Large intestine (tissue), 3 donors: ENCODE data around the gene ZBTB3. TPM values are rescaled to one million over a fixed set of nuclear protein-coding genes. Genes with fewer than 3 reads are reported as not detected.
A peak's percentile ranks its signal among the peaks of the same experiment; 100 is the strongest.
"Not testable (repeated sequence)": the region's sequence is repeated elsewhere in the genome, so short reads cannot be mapped to it uniquely, and the experiment has no call there.

Experiments used
- DNase-seq, 2 donors: peaks; one replicate each; pipeline versions ENCODE4 v3.0.0 to v3.0.0-alpha.2; 2013
- H3K27ac ChIP-seq: one replicate; pipeline ENCODE4 v1.5.1; 2013; ENCODE audit warnings: low read length
- H3K27me3 ChIP-seq: 2 replicates; pipeline ENCODE4 v1.6.1; 2013; ENCODE audit warnings: low read length; ENCODE audit not compliant: control insufficient read depth, insufficient read depth
- H3K36me3 ChIP-seq: 2 replicates; pipeline ENCODE4 v1.6.1; 2013; ENCODE audit warnings: low read length; ENCODE audit not compliant: control insufficient read depth, insufficient read depth
- H3K4me1 ChIP-seq: one replicate; pipeline ENCODE4 v1.6.1; 2013; ENCODE audit warnings: low read length; ENCODE audit not compliant: control insufficient read depth, insufficient read depth
- H3K4me3 ChIP-seq: one replicate; pipeline ENCODE4 v1.5.1; 2013; ENCODE audit warnings: low read length
- H3K9me3 ChIP-seq: one replicate; pipeline ENCODE4 v1.6.1; 2013; ENCODE audit warnings: mild to moderate bottlenecking, low read depth, low read length, moderate library complexity; ENCODE audit not compliant: control insufficient read depth
- WGBS: methylation state at CpG from one replicate; pipeline ENCODE4 v1.1.5; 2013; ENCODE audit warnings: low lambda C conversion rate; ENCODE audit not compliant: insufficient coverage; 5-methylcytosine and 5-hydroxymethylcytosine counted together
- polyA plus RNA-seq: library from polyadenylated mRNA; unstranded; fragments of 120-200 nt; gene quantifications from one replicate; pipeline ENCODE4 v1.2.1, GENCODE V29; 2013

Gene ZBTB3
- polyA plus RNA-seq, 1 donor: 7.2 TPM

DNA sequence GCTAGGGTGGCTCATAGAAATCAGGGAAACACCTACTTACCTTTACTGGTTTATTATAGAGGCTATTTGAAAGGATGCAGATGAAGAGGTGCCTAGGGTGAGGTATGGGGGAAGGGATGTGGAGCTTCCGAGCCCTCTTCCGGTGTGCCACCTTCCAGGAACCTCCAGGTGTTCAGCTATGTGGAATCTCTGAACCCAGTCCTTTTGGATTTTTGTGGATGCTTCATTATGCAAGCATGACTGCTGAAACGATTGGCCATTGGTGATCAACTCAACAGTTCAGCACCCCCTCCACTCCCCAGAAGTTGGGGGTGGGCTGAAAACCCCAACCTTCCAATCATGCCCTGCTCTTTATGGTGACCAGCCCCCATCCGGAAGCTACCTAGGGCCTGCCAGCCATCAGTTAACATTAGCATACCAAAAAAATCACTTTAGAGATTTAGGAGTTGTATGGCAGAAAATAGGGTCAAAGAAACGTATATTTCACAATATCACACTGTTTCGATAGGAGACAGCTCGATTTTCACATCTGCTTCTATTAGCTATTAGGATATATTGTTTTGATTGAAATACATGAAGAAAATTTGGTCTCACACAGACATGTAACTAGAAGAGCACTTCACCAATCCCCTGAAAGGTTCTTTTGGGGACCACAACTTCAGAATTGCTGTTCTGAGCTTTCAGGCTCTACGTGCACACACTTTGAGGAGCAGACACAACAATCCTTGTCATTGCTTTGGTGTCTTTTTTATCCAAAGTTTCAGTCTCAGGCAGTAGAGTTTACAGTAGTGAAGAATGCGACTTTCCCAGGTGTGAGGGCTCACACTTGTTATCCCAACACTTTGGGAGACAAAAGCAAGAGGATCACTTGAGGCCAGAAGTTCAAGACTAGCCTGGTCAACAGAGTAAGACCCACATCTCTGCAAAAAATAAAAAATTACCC, 4.2 kb upstream of the ZBTB3 start:
- no peak overlapping the region for H3K27ac ChIP-seq
- peaks cover 3% of the 10 kb centered on the region for H3K36me3 ChIP-seq
- WGBS: no CpG with 5 or more reads among the region's 9 CpGs
- peaks cover 21% of the 10 kb centered on the region for H3K4me1 ChIP-seq
- H3K27me3 ChIP-seq: no peaks in the 10 kb centered on the region
- no peak overlapping the region for H3K4me3 ChIP-seq
- H3K9me3 ChIP-seq: no peaks in the 10 kb centered on the region
- no peak for DNase-seq

GRCh38 chr11:62755086-62755615, 1.2 kb upstream of the ZBTB3 start:
- 0% methylated on average over 1 of the region's 10 CpGs for WGBS

DNA sequence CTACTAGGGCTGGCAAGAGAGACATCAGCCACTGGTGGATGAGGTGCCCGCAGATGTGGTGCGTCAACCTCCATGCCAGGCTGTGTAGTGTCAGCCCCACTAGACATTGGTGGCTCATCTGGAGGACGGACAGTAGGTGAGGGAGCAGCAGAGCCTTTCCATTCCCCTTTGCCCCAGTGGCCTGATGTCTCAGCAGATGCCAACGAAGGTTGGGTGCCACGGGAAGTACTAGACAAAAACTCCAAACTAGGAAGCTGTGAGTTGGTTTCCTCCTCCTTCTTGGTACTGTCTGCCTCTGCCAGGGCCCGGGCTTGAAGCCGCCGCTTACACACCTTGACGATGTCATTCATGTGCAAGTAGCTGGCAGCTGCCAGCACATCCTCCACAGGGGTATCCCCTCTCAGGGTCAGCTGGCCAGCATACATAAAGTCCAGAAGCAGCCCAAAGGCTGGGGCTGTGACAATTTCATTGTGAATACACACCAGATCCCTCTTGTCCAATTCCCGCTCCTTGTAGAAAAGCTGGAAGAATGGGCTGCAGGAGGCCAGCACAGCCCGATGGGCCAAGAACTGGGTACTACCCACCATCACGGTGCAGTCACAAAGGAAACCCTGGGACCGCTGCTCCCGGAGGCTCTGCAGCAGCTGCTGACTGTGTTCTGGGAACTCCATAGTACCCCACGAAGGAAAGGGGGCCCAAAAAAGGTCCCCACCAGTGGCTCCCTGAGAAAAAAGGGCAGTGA, 795 bp downstream of the ZBTB3 start:
- H3K4me3 ChIP-seq: peak overlapping the region; percentile 82
- H3K27me3 ChIP-seq: no peaks in the 10 kb centered on the region
- peak overlapping the region; percentile 90 for H3K27ac ChIP-seq
- no CpG with 5 or more reads among the region's 15 CpGs for WGBS
- peaks cover 22% of the 10 kb centered on the region for H3K36me3 ChIP-seq
- H3K4me1 ChIP-seq: peaks cover 14% of the 10 kb centered on the region
- H3K9me3 ChIP-seq: no peaks in the 10 kb centered on the region
- no peak for DNase-seq

More at GRCh38 chr11:62755086-62755615, 1.2 kb upstream of the ZBTB3 start:
- Histone ChIP-seq H3K27ac (no peak overlapping the region), H3K4me3 (no peak overlapping the region), H3K9me3 (no peaks in the 10 kb centered on the region), H3K36me3 (peaks cover 16% of the 10 kb centered on the region), H3K4me1 (peaks cover 14% of the 10 kb centered on the region), H3K27me3 (no peaks in the 10 kb centered on the region)
- no peak for DNase-seq

GRCh38 chr11:62752177-62752785, 1.7 kb downstream of the ZBTB3 start:
- no peak for DNase-seq
- peaks cover 14% of the 10 kb centered on the region for H3K4me1 ChIP-seq
- WGBS: no CpG with 5 or more reads among the region's 14 CpGs
- H3K27me3 ChIP-seq: no peaks in the 10 kb centered on the region
- H3K27ac ChIP-seq: no peak overlapping the region
- H3K9me3 ChIP-seq: no peaks in the 10 kb centered on the region
- no peak overlapping the region for H3K4me3 ChIP-seq
- peaks cover 22% of the 10 kb centered on the region for H3K36me3 ChIP-seq

- no CpG with 5 or more reads among the region's 5 CpGs for WGBS
- not testable (repeated sequence) for H3K9me3 ChIP-seq, H3K27me3 ChIP-seq, H3K27ac ChIP-seq, H3K4me3 ChIP-seq, DNase-seq
- H3K4me1 ChIP-seq: peaks cover 14% of the 10 kb centered on the region
- peaks cover 22% of the 10 kb centered on the region for H3K36me3 ChIP-seq
These were observed 4.0 kb downstream of the ZBTB3 start for GRCh38 chr11:62749931-62750330.

DNA sequence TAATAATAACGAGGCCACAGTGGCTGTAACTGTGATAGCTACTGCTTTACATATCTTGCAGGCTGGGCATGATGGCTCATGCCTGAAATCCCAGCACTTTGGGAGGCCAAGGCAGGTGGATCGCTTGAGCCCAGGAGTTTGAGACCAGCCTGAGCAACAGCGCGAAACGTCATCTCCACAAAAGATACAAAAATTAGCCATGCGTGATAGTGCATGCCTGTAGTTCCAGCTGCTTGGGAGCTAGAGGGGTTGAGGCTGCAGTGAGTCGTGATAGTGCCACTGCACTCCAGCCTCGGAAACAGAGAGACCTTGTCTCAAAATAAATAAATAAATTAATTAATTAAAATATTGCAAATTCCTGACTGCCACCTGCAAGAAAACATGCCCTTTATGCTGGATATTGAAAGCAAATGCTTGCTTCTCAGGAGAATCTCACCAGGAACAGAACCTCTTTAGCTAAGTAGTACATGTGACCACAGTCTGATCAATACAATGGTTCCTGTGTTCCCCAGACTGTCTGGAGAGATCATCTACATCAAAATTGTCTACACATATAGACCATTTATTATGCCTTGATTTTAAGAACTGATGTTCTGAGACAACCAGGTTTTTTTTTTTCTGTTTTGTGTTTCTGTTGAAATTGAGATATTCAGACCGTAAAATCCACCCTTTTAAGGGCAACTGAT, 6.3 kb downstream of the ZBTB3 start:
- Histone ChIP-seq H3K36me3 (peaks cover 18% of the 10 kb centered on the region), H3K4me3 (no peak overlapping the region), H3K27ac (no peak overlapping the region), H3K27me3 (no peaks in the 10 kb centered on the region), H3K9me3 (no peaks in the 10 kb centered on the region), H3K4me1 (peaks cover under 1% of the 10 kb centered on the region)
- DNase-seq: no peak
- WGBS: 86% methylated on average over 1 of the region's 9 CpGs

DNA sequence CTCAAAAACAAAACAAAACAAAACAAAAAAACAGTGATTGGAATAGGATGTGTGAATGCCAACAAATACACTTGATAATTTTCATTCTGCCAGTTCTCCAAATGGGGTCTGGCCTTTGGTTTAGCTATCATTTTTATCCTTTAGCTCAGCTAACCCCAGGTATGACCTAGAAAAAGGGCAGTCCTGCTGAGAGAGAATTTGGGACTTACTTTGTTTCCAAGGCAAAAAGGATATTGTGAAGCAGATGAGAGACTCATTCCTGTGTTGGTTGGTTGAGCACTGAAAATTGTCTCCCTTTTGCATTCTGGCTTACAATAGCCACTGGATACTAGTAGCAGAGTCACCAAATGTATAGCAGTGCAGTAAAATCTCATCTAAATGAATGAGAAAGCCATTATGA, 16.8 kb downstream of the ZBTB3 start:
- peaks cover 43% of the 10 kb centered on the region for H3K36me3 ChIP-seq
- no peaks in the 10 kb centered on the region for H3K4me1 ChIP-seq
- H3K27ac ChIP-seq: no peak overlapping the region
- no peaks in the 10 kb centered on the region for H3K27me3 ChIP-seq
- no peak for DNase-seq
- H3K9me3 ChIP-seq: no peaks in the 10 kb centered on the region
- no peak overlapping the region for H3K4me3 ChIP-seq

DNA sequence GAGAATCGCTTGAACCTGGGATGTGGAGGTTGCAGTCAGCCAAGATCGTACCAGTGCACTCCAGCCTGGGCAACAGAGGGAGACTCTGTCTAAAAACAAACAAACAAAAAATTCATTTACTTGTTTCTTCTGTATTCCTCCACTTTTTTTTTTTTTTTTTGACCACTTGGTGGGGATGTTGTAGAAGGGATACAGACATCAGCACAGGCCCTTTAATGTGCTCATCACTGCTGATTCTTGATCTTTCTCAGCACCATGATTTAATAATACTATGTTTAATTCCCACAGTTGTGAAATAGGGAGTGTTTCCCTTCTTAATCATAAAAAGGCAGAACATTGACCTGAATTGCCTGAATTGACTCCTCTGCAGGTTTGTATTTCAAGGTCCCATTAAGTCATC, 21.1 kb downstream of the ZBTB3 start:
- no peaks in the 10 kb centered on the region for H3K27me3 ChIP-seq
- H3K27ac ChIP-seq: no peak overlapping the region
- 100% methylated on average over 2 of the region's 2 CpGs for WGBS
- no peak overlapping the region for H3K4me3 ChIP-seq
- H3K9me3 ChIP-seq: no peaks in the 10 kb centered on the region
- H3K36me3 ChIP-seq: peaks cover 26% of the 10 kb centered on the region
- DNase-seq: no peak
- H3K4me1 ChIP-seq: no peaks in the 10 kb centered on the region

DNA sequence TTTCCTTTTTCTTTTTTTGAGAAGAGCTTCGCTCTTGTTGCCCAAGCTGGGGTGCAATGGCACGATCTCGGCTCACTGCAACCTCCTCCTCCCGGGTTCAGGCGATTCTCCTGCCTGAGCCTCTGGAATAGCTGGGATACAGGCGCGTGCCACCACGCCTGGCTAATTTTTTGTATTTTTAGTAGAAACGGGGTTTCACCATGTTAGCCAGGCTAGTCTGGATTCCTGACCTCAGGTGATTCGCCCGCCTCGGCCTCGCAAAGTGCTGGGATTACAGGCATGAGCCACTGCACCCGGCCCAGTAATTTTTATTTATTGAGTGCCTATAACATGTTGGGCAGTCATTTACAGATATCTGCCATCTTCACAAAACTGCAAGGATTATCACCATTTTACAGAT, 23.9 kb downstream of the ZBTB3 start:
- peak overlapping the region; percentile 66 for H3K4me3 ChIP-seq
- not testable (repeated sequence) for DNase-seq, H3K4me1 ChIP-seq, H3K9me3 ChIP-seq, H3K27me3 ChIP-seq, H3K27ac ChIP-seq
- WGBS: 93% methylated on average over 3 of the region's 14 CpGs
- H3K36me3 ChIP-seq: peaks cover 13% of the 10 kb centered on the region
